ENCODE measurements around the gene EFEMP1. TPM values are rescaled to one million over a fixed set of nuclear protein-coding genes. Genes with fewer than 3 reads are reported as not detected.
"Not testable (repeated sequence)": the region's sequence is repeated elsewhere in the genome, so short reads cannot be mapped to it uniquely, and the experiment has no call there.

Gene EFEMP1
- total and polyA plus RNA-seq, 4 donors: 0.65 to 11.5 (median 6.5) TPM

DNA sequence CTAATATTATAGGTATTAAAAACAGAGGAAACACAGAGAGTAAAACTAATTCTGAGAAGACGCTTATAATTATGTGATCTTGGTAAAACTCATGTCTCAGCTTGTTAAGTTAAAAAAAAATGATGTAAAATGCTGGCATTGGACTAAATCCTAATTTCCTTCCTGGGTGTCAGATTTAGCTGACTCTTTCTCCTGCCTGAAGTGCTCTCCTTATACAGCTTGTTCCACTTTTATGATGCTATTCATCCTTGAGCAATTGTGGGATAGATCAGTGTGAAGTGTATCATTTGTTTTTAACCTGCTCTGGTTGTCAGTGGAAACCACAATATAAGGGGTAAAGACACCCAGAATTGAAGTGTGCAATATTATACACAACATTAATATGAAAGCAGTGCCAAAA is 84.9 kb downstream of the EFEMP1 start:
- WGBS: 96% methylated on average over 1 of the region's 1 CpG
- TF ChIP-seq, protein P1, sequence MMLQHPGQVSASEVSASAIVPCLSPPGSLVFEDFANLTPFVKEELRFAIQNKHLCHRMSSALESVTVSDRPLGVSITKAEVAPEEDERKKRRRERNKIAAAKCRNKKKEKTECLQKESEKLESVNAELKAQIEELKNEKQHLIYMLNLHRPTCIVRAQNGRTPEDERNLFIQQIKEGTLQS (IDR thresholded peaks at IDR 0.05): no peak
- TF ChIP-seq EGR1 (IDR thresholded peaks at IDR 0.05; ENCODE audit: low read depth in 2 of 2): no peak
- no peak for TF ChIP-seq REST (IDR thresholded peaks at IDR 0.05)
- no peak for TF ChIP-seq HNF4A (conservative IDR thresholded peaks at IDR 0.05)
- no peak for TF ChIP-seq FOXA2 (IDR thresholded peaks at IDR 0.05)
- TF ChIP-seq YY1 (IDR thresholded peaks at IDR 0.05): no peak
- TF ChIP-seq FOXA1 (IDR thresholded peaks at IDR 0.05): no peak
- TF ChIP-seq NR2F2 (IDR thresholded peaks at IDR 0.05): no peak
- TF ChIP-seq TAF1 (conservative IDR thresholded peaks at IDR 0.05): no peak
- TF ChIP-seq MAX (IDR thresholded peaks at IDR 0.05): no peak
- no peak for TF ChIP-seq RXRA (IDR thresholded peaks at IDR 0.05)
- TF ChIP-seq SP1 (IDR thresholded peaks at IDR 0.05): no peak
- no peak for TF ChIP-seq ZBTB33 (IDR thresholded peaks at IDR 0.05)
- no peak for TF ChIP-seq RAD21 (IDR thresholded peaks at IDR 0.05)
- TF ChIP-seq GABPA (IDR thresholded peaks at IDR 0.05 in 1 of 2, conservative IDR thresholded peaks at IDR 0.05 in 1 of 2): no peak
- TF ChIP-seq, protein P2, sequence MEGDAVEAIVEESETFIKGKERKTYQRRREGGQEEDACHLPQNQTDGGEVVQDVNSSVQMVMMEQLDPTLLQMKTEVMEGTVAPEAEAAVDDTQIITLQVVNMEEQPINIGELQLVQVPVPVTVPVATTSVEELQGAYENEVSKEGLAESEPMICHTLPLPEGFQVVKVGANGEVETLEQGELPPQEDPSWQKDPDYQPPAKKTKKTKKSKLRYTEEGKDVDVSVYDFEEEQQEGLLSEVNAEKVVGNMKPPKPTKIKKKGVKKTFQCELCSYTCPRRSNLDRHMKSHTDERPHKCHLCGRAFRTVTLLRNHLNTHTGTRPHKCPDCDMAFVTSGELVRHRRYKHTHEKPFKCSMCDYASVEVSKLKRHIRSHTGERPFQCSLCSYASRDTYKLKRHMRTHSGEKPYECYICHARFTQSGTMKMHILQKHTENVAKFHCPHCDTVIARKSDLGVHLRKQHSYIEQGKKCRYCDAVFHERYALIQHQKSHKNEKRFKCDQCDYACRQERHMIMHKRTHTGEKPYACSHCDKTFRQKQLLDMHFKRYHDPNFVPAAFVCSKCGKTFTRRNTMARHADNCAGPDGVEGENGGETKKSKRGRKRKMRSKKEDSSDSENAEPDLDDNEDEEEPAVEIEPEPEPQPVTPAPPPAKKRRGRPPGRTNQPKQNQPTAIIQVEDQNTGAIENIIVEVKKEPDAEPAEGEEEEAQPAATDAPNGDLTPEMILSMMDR (IDR thresholded peaks at IDR 0.05; ENCODE audit: low read depth, low read length, missing input control): no peak
- TF ChIP-seq JUND (IDR thresholded peaks at IDR 0.05): no peak

DNA sequence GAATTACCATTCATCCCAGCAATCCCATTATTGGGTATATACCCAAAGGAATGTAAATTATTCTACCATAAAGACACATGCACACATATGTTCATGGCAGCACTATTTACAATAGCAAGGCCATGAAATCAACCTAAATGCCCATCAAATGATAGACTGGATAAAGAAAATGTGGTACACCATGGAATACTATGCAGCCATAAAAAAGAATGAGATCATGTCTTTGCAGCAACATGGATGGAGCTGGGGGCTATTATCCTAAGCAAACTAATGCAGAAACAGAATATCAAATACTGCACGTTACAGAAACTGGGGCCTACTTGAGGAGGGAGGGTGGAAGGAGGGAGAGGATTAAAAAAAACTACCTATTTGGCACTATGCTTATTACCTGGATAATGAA is 85.5 kb downstream of the EFEMP1 start:
- H3K4me3 ChIP-seq (ENCODE audit: low read depth in 1 of 3, low read length in 3 of 3); DNase-seq (ENCODE audit: low spot score); H3K9me3 ChIP-seq (ENCODE audit: control insufficient read depth in 4 of 4, low read length in 3 of 4); H3K9ac ChIP-seq (ENCODE audit: low read depth in 1 of 2, low read length in 2 of 2); H3K36me3 ChIP-seq (ENCODE audit: control insufficient read depth in 4 of 4, insufficient read depth in 3 of 4, low read depth in 1 of 4, low read length in 3 of 4); H3K27ac ChIP-seq (ENCODE audit: low read depth in 1 of 2, low read length in 2 of 2); H3K27me3 ChIP-seq (ENCODE audit: control insufficient read depth in 4 of 4, insufficient read depth in 4 of 4, low read length in 3 of 4): not testable (repeated sequence)
- peaks cover 0 to 10% (median 9%) of the 10 kb centered on the region in 4 donors for H3K4me1 ChIP-seq (ENCODE audit: control insufficient read depth in 4 of 4, insufficient read depth in 4 of 4, low read length in 3 of 4)
- WGBS: 79% methylated on average over 1 of the region's 1 CpG

More for the DNA sequence above, 84.9 kb downstream of the EFEMP1 start:
- no peaks in the 10 kb centered on the region for H3K27me3 ChIP-seq (ENCODE audit: control insufficient read depth in 4 of 4, insufficient read depth in 4 of 4, low read length in 3 of 4)
- DNase-seq (ENCODE audit: low spot score): no peak
- H3K36me3 ChIP-seq (ENCODE audit: control insufficient read depth in 4 of 4, insufficient read depth in 3 of 4, low read depth in 1 of 4, low read length in 3 of 4): no peaks in the 10 kb centered on the region
- peaks cover 0 to 13% (median 9%) of the 10 kb centered on the region in 4 donors for H3K4me1 ChIP-seq (ENCODE audit: control insufficient read depth in 4 of 4, insufficient read depth in 4 of 4, low read length in 3 of 4)
- no peak overlapping the region for H3K4me3 ChIP-seq (ENCODE audit: low read depth in 1 of 3, low read length in 3 of 3)
- no peaks in the 10 kb centered on the region for H3K9me3 ChIP-seq (ENCODE audit: control insufficient read depth in 4 of 4, low read length in 3 of 4)
- no peak overlapping the region for H3K9ac ChIP-seq (ENCODE audit: low read depth in 1 of 2, low read length in 2 of 2)
- no peak overlapping the region for H3K27ac ChIP-seq (ENCODE audit: low read depth in 1 of 2, low read length in 2 of 2)
